Upper lobe of left lung (tissue), 6 donors: ENCODE measurements around the gene PSMA6. TPM values are rescaled to one million over a fixed set of nuclear protein-coding genes. Genes with fewer than 3 reads are reported as not detected.
A peak's percentile ranks its signal among the peaks of the same experiment; 100 is the strongest.

ENCODE experiments used
- ATAC-seq, 2 donors: fragments of 200-7000 bp; cut with Tn5 transposase; one replicate each; pipeline ENCODE4 v1.9.1; 2022; ENCODE audit warnings: mild to moderate bottlenecking in 2 of 2, moderate library complexity in 2 of 2; ENCODE audit not compliant: low FRiP score in 2 of 2
- DNase-seq, 2 donors: peaks; one replicate each; pipeline ENCODE4 v3.0.0-alpha.2; 2019 to 2020
- H3K27ac ChIP-seq, 4 donors: fragments of 200-600 bp; sonication (generic); one replicate each; pipeline ENCODE4 v1.5.1; 2016 to 2019
- H3K27me3 ChIP-seq, 4 donors: fragments of 200-600 bp; sonication (generic); one replicate each; pipeline ENCODE4 v1.5.1; 2017 to 2019
- H3K36me3 ChIP-seq, 4 donors: fragments of 200-600 bp; sonication (generic); one replicate each; pipeline ENCODE4 v1.5.1; 2016 to 2019
- H3K4me1 ChIP-seq, 4 donors: fragments of 200-600 bp; sonication (generic); one replicate each; pipeline ENCODE4 v1.5.1; 2018 to 2019
- H3K4me3 ChIP-seq, 4 donors: fragments of 200-600 bp; sonication (generic); one replicate each; pipeline ENCODE4 v1.5.1; 2017 to 2019; ENCODE audit warnings: mild to moderate bottlenecking in 2 of 4, moderate library complexity in 1 of 4
- H3K9me3 ChIP-seq, 4 donors: fragments of 200-600 bp; sonication (generic); one replicate each; pipeline ENCODE4 v1.5.1; 2018 to 2019
- CTCF ChIP-seq, 6 experiments: fragments of 450-650 bp in 4 of 6; fragments of 200-600 bp in 2 of 6; sonication (generic) in 2 of 6; IDR thresholded peaks; one replicate each; pipeline ENCODE4 v1.5.1; 2016 to 2019; ENCODE audit warnings: antibody characterized with exemption in 6 of 6
- EP300 ChIP-seq, 4 donors: sonication (generic); formaldehyde crosslinking; IDR thresholded peaks; one replicate each; pipeline ENCODE4 v1.5.1; 2017; ENCODE audit warnings: antibody characterized with exemption in 4 of 4, control low read depth in 2 of 4
- POLR2A ChIP-seq, 4 donors: fragments of 450-650 bp; IDR thresholded peaks; one replicate each; pipeline ENCODE4 v1.5.1; 2016 to 2017; ENCODE audit warnings: antibody characterized with exemption in 4 of 4, mild to moderate bottlenecking in 2 of 4
- POLR2AphosphoS5 ChIP-seq, 2 donors: sonication (generic); formaldehyde crosslinking; IDR thresholded peaks; one replicate each; pipeline ENCODE4 v1.5.1; 2017; ENCODE audit warnings: antibody characterized with exemption in 2 of 2
- WGBS, 2 donors: methylation state at CpG; one replicate each; pipeline ENCODE4 v1.1.5; 2017 to 2018; 5-methylcytosine and 5-hydroxymethylcytosine counted together
- total RNA-seq, 6 donors: library from RNA; depleted of rRNA in 4 of 6; stranded (reverse); fragments of >200 nt in 4 of 6; gene quantifications; one replicate each; pipeline versions ENCODE4 v1.1.0 to v1.2.1, GENCODE V29; 2016 to 2021
- donor health status: DM: no; HTN: no; CAD: no; lungs with moderate emphysema.
- donor health status: DM: no; HTN: yes; CAD: no; lungs with severe emphysema.

PSMA6 gene
- total RNA-seq, 6 donors from 2014 or later: 63.9 to 213 (median 162) TPM

GRCh38 chr14:35339761-35340406, 47.7 kb downstream of the PSMA6 start:
- TF ChIP-seq EP300 (IDR thresholded peaks at IDR 0.05): no peak
- peak in 1 of 2 donors; percentile 21 for TF ChIP-seq POLR2AphosphoS5 (IDR thresholded peaks at IDR 0.05)
- TF ChIP-seq POLR2A (IDR thresholded peaks at IDR 0.05): peak in 1 of 4 donors; percentile 14
- Histone ChIP-seq H3K36me3 (no peaks in the 10 kb centered on the region), H3K27me3 (no peaks in the 10 kb centered on the region), H3K4me3 (no peak overlapping the region), H3K4me1 (peaks cover 86 to 94% (median 91%) of the 10 kb centered on the region in 4 donors), H3K27ac (peak overlapping the region; percentile 85 to 97 (median 92)), H3K9me3 (no peaks in the 10 kb centered on the region)
- DNase-seq (peak in 1 of 2 donors; percentile 68), ATAC-seq (no peak)
- WGBS, 2 donors: 40 to 42% methylated on average over 9 to 11 of the region's 12 CpGs

- Histone ChIP-seq H3K36me3 (no peaks in the 10 kb centered on the region), H3K9me3 (no peaks in the 10 kb centered on the region), H3K4me1 (peaks cover 77 to 85% (median 81%) of the 10 kb centered on the region in 4 donors), H3K4me3 (peak overlapping the region in 1 of 4 donors; percentile 36), H3K27ac (peak overlapping the region; percentile 85 to 97 (median 92)), H3K27me3 (no peaks in the 10 kb centered on the region)
- ATAC-seq (no peak), DNase-seq (peak in 1 of 2 donors; percentile 18)
- WGBS, 2 donors: 82 to 85% methylated on average over 14 of the region's 14 CpGs
- TF ChIP-seq EP300 (IDR thresholded peaks at IDR 0.05) (no peak), CTCF (IDR thresholded peaks at IDR 0.05) (no peak), POLR2A (IDR thresholded peaks at IDR 0.05) (no peak), POLR2AphosphoS5 (IDR thresholded peaks at IDR 0.05) (no peak)
Observed at GRCh38 chr14:35340616-35341453, 48.7 kb downstream of the PSMA6 start.

GRCh38 chr14:35341454-35341750, 49.2 kb downstream of the PSMA6 start:
- no peaks in the 10 kb centered on the region for H3K9me3 ChIP-seq
- DNase-seq (no peak), ATAC-seq (no peak)
- H3K4me3 ChIP-seq: peak overlapping the region in 1 of 4 donors; percentile 36
- peak overlapping the region; percentile 85 to 97 (median 92) for H3K27ac ChIP-seq
- H3K4me1 ChIP-seq: peaks cover 71 to 79% (median 76%) of the 10 kb centered on the region in 4 donors
- H3K36me3 ChIP-seq: no peaks in the 10 kb centered on the region
- no peaks in the 10 kb centered on the region for H3K27me3 ChIP-seq
- 0 to 18% methylated on average over 1 to 4 of the region's 4 CpGs for WGBS, 2 donors
- no peak for TF ChIP-seq POLR2AphosphoS5 (IDR thresholded peaks at IDR 0.05)
- TF ChIP-seq CTCF (IDR thresholded peaks at IDR 0.05): no peak
- TF ChIP-seq EP300 (IDR thresholded peaks at IDR 0.05): no peak
- no peak for TF ChIP-seq POLR2A (IDR thresholded peaks at IDR 0.05)

- Histone ChIP-seq H3K4me1 (peaks cover 67 to 75% (median 71%) of the 10 kb centered on the region in 4 donors), H3K27me3 (no peaks in the 10 kb centered on the region), H3K9me3 (no peaks in the 10 kb centered on the region), H3K36me3 (no peaks in the 10 kb centered on the region), H3K27ac (peak overlapping the region; percentile 85 to 97 (median 92)), H3K4me3 (peak overlapping the region in 2 of 4 donors; percentile 31 to 36)
- TF ChIP-seq EP300 (IDR thresholded peaks at IDR 0.05) (peak in 1 of 4 donors; percentile 52), POLR2A (IDR thresholded peaks at IDR 0.05) (peak in 3 of 4 donors; percentile 38 to 90 (median 72)), POLR2AphosphoS5 (IDR thresholded peaks at IDR 0.05) (peak; percentile 72 to 95), CTCF (IDR thresholded peaks at IDR 0.05) (no peak)
- WGBS, 2 donors: 14 to 27% methylated on average over 3 to 19 of the region's 25 CpGs
- DNase-seq: peak; percentile 90 to 99
- ATAC-seq: peak; percentile 92 to 95
Observed at GRCh38 chr14:35341751-35342488, 49.7 kb downstream of the PSMA6 start.
